AG04450 (cell line): ENCODE data around the gene PPP2R5E. TPM values are rescaled to one million over a fixed set of nuclear protein-coding genes. Genes with fewer than 3 reads are reported as not detected.

ENCODE experiments used
- CTCF ChIA-PET: fragments of 300-600, 350-600 bp; formaldehyde crosslinking; extraction: SDS; loops from one replicate; lab custom pipeline; 2022; ENCODE audit warnings: antibody characterized with exemption, inconsistent platforms; lab: Charles Lee
- POLR2A ChIA-PET: fragments of 350-600 bp; formaldehyde crosslinking; extraction: SDS; loops from one replicate; lab custom pipeline; 2021; ENCODE audit warnings: antibody characterized with exemption, inconsistent platforms; lab: Yijun Ruan, JAX
- DNase-seq: peaks from one replicate; pipeline ENCODE4 v3.0.0-alpha.2; 2011; ENCODE audit warnings: low read depth, low spot score
- H3K27ac ChIP-seq: one replicate; pipeline ENCODE4 v1.5.1; 2012; ENCODE audit warnings: low read depth, low read length, control low read depth
- H3K27me3 ChIP-seq: one replicate; pipeline ENCODE4 v1.6.0; 2012; ENCODE audit warnings: low read length; ENCODE audit not compliant: control insufficient read depth, insufficient read depth
- H3K4me3 ChIP-seq: 2 replicates; pipeline ENCODE4 v1.5.1; 2011; ENCODE audit warnings: mild to moderate bottlenecking, low read depth, low read length, control low read depth
- H3K9me3 ChIP-seq: 2 replicates; pipeline ENCODE4 v1.5.1; 2012; ENCODE audit warnings: low read length; ENCODE audit not compliant: control insufficient read depth, insufficient read depth
- CTCF ChIP-seq: IDR thresholded peaks from 2 replicates; pipeline ENCODE4 v1.5.1; 2011; ENCODE audit warnings: low read depth, low read length, control low read depth, inconsistent platforms
- polyA plus RNA-seq: library from polyadenylated mRNA; depleted of rRNA; stranded (reverse); fragments of >200 nt; gene quantifications from 2 replicates; pipeline ENCODE4 v1.2.3, GENCODE V29; 2011

PPP2R5E gene
- polyA plus RNA-seq, 1 experiment, result 20.3 TPM

DNA sequence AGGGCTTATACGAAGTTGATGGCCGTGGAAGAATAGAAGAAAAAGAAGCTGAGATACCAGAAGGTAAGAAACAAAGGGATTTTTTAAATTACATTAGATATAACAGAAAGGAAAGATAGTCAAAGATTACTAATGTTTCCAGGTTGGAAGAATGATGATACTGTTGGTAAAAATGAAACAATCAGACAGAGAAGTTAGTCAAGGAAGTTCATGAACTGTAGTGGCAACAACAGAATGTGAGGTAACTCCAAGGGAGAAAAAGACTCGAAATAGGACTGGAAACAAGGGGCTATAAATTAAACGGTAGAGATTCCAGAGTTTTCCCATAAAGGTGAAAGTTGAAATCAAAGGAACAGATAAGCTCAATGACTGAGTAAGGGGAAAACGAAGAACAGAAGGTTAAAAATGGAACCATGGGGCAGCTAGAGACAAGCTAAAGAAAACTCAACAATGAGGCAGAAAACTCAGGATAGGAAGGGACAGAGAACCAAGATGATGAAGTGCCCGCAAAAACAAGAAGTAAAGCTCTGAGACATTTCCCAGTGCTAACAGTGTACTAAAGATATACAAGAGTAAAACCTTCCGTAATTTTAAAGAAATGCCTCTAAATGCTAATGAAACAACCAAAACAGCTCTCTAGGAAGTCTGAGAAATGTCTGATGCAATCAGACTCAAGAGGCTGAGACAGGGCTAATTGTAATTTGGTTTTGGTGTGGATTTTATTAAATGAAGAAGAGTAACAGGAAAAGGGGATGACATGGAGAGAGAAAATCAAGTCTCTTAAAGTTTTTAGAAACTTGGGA is 70.0 kb downstream of the PPP2R5E start:
- DNase-seq, result no peak
- Histone ChIP-seq H3K27ac (no peak overlapping the region), H3K4me3 (no peak overlapping the region), H3K9me3 (no peaks in the 10 kb centered on the region), H3K27me3 (no peaks in the 10 kb centered on the region)
- CTCF ChIA-PET, result no interaction called here
- no peak for TF ChIP-seq CTCF
- POLR2A ChIA-PET, result no interaction called here

GRCh38 chr14:63470962-63471793 is 72.0 kb downstream of the PPP2R5E start:
- Histone ChIP-seq H3K27ac (no peak overlapping the region), H3K9me3 (no peaks in the 10 kb centered on the region), H3K4me3 (no peak overlapping the region), H3K27me3 (no peaks in the 10 kb centered on the region)
- DNase-seq, result peak; percentile 41
- ChIA-PET POLR2A (no interaction called here), CTCF (interaction anchor here (0.5 kb wide), 1 partner anchor 1500 kb away, joined by 4 read pairs; no protein-coding TSS in a partner anchor)
- TF ChIP-seq CTCF, result no peak

- no peaks in the 10 kb centered on the region for H3K27me3 ChIP-seq
- no peak overlapping the region for H3K27ac ChIP-seq
- ChIA-PET CTCF (no interaction called here), POLR2A (no interaction called here)
- H3K9me3 ChIP-seq, result no peaks in the 10 kb centered on the region
- DNase-seq, result no peak
- no peak for TF ChIP-seq CTCF
- no peak overlapping the region for H3K4me3 ChIP-seq
Observed at GRCh38 chr14:63468294-63468693, 74.9 kb downstream of the PPP2R5E start.

GRCh38 chr14:63467440-63468072 is 75.6 kb downstream of the PPP2R5E start:
- TF ChIP-seq CTCF, result no peak
- Histone ChIP-seq H3K27ac (no peak overlapping the region), H3K9me3 (no peaks in the 10 kb centered on the region), H3K27me3 (no peaks in the 10 kb centered on the region), H3K4me3 (no peak overlapping the region)
- no peak for DNase-seq
- ChIA-PET CTCF (interaction anchor here (0.6 kb wide), 1 partner anchor 52 kb away, joined by 4 read pairs; no protein-coding TSS in a partner anchor), POLR2A (no interaction called here)
